HepG2 (cell line): ENCODE data around the gene PTPN2. TPM values are rescaled to one million over a fixed set of nuclear protein-coding genes. Genes with fewer than 3 reads are reported as not detected.

Source experiments
- ATF4 ChIP-seq, 2 experiments: fragments of 450-650 bp in 1 of 2; sonication (generic) in 1 of 2; formaldehyde crosslinking; IDR thresholded peaks; 2 replicates each; pipeline versions ENCODE4 v1.5.0 to v1.8.0; 2020 to 2022; ENCODE audit warnings: mild to moderate bottlenecking in 1 of 2, missing genetic modification reagents in 1 of 2
- CEBPB ChIP-seq: IDR thresholded peaks from 2 replicates; pipeline ENCODE4 v1.6.1; 2011; ENCODE audit warnings: low read depth, low read length, improper control_type of control experiment, borderline replicate concordance
- E2F2 ChIP-seq: sonication (generic); formaldehyde crosslinking; IDR thresholded peaks from 2 replicates; pipeline ENCODE4 v1.4.0; 2020; ENCODE audit warnings: missing genetic modification reagents, borderline replicate concordance
- GABPB1 ChIP-seq: IDR thresholded peaks from 2 replicates; pipeline ENCODE4 v1.6.1; 2016; ENCODE audit warnings: mild to moderate bottlenecking, missing genetic modification reagents, moderate library complexity, missing compliant biosample characterization
- GRHL1 ChIP-seq: sonication (generic); formaldehyde crosslinking; conservative IDR thresholded peaks from 2 replicates; pipeline ENCODE4 v1.8.0; 2022; ENCODE audit warnings: missing genetic modification reagents
- MIER2 ChIP-seq: IDR thresholded peaks from 2 replicates; pipeline ENCODE4 v1.6.1; 2016; ENCODE audit warnings: missing biosample characterization, missing genetic modification reagents
- NFIB ChIP-seq: sonication (generic); formaldehyde crosslinking; IDR thresholded peaks from 2 replicates; pipeline ENCODE4 v1.9.0; 2021; ENCODE audit warnings: missing genetic modification reagents, mild to moderate bottlenecking, borderline replicate concordance
- PRMT3 ChIP-seq: sonication (generic); formaldehyde crosslinking; IDR thresholded peaks from 2 replicates; pipeline ENCODE4 v1.8.1; 2022; ENCODE audit warnings: low read depth, mild to moderate bottlenecking, moderate library complexity, missing genetic modification reagents, borderline replicate concordance
- U2AF1 ChIP-seq: fragments of 200-400 bp; formaldehyde crosslinking; optimal IDR thresholded peaks from 2 replicates; pipeline ENCODE3; 2017; ENCODE audit warnings: mild to moderate bottlenecking, low read depth, low read length
- XRCC5 ChIP-seq: fragments of 200-400 bp; formaldehyde crosslinking; optimal IDR thresholded peaks from 2 replicates; pipeline ENCODE3; 2017; ENCODE audit warnings: mild to moderate bottlenecking, low read length
- ZBTB40 ChIP-seq, 2 experiments: fragments of 450-650 bp in 1 of 2; sonication (generic) in 1 of 2; formaldehyde crosslinking in 1 of 2; IDR thresholded peaks; 2 replicates each; pipeline versions ENCODE4 v1.6.1 to v1.8.0; 2016 to 2022; ENCODE audit warnings: antibody characterized with exemption in 1 of 2, mild to moderate bottlenecking in 1 of 2, missing genetic modification reagents in 1 of 2
- ZNF225 ChIP-seq: sonication (generic); formaldehyde crosslinking; IDR thresholded peaks from 2 replicates; pipeline ENCODE4 v1.4.0; 2020; ENCODE audit warnings: mild to moderate bottlenecking, missing genetic modification reagents
- polyA plus RNA-seq, 8 experiments: library from polyadenylated mRNA; depleted of rRNA in 3 of 8; stranded (reverse) in 7 of 8; unstranded in 1 of 8; fragments of >200 nt; fragmentation: Illumina TruSeq in 4 of 8; extraction: Trizol in 4 of 8; gene quantifications; 2 replicates each; pipeline versions ENCODE4 v1.2.1 to v1.2.3, GENCODE V29; 2011 to 2016; ENCODE audit warnings: low read depth in 4 of 8, missing spikeins in 1 of 8, mixed read lengths in 1 of 8; ENCODE audit not compliant: insufficient read depth in 1 of 8
- total RNA-seq, 5 experiments: library from RNA; depleted of rRNA; stranded (reverse); fragments of >200 nt; fragmentation: Illumina TruSeq; extraction: Trizol; gene quantifications; 2 replicates each; pipeline ENCODE4 v1.2.3, GENCODE V29; 2016; ENCODE audit warnings: low read depth in 1 of 5
- TF ChIP-seq, protein P1 (sequence below): sonication (generic); formaldehyde crosslinking; IDR thresholded peaks from 2 replicates; pipeline ENCODE4 v1.5.1; 2020; ENCODE audit warnings: missing genetic modification reagents, mild to moderate bottlenecking, borderline replicate concordance

PTPN2 gene
- total and polyA plus RNA-seq, 2 of the 13 experiments (the other 11 are each of a cell fraction or from before 2014, with no cell fraction given) = 24.9 to 41.5 TPM

DNA sequence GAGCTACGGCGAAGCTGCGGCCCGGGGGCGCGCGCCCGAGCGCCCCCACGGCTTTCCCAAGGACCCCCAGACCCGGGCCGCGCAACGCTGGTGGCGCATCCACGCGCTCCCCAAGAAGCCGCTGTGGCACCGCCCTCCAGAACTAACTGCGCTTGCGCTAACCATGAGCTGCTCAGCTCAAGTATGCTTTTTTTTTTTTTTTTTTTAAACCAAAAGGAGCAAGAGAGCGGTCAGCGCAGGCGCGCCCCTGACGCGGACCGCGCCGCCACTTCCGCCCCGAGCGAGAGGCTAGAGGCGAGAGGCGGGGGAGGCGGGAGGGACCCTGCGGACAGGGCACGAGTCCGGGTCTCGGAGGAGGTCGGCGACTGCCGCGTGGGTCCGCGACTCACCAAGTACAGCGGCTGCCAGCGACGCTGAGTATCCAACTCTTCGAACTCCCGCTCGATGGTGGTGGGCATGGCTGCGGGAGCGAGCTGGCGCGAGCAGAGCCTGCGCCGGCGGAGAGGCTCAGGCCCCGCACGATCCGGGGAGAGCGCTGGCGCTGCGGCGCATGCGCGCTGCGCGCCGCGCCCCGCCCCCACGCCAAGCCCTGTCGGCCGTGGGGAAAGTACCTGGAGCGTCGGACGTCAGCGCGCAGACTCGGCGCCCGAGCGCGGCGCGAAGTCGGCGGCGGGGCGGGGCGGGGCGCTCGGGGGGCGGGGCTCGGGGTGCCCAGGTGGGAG, at the start of gene PTPN2 (continued):
- TF ChIP-seq ZBTB40 (IDR thresholded peaks at IDR 0.05) (no peak), ZBTB40 (CRISPR knock-in tag; IDR thresholded peaks at IDR 0.05) (peak; percentile 74), GABPB1 (CRISPR knock-in tag) (peak; percentile 93), NFIB (no peak), ZNF225 (CRISPR knock-in tag) (peak; percentile 98), XRCC5 (peak; percentile 33), U2AF1 (no peak), GRHL1 (CRISPR knock-in tag) (no peak), CEBPB (no peak), E2F2 (CRISPR knock-in tag) (no peak), PRMT3 (CRISPR knock-in tag) (no peak), MIER2 (no peak), ATF4 (CRISPR knock-in tag; IDR thresholded peaks at IDR 0.05) (no peak)
- TF ChIP-seq, protein P1, sequence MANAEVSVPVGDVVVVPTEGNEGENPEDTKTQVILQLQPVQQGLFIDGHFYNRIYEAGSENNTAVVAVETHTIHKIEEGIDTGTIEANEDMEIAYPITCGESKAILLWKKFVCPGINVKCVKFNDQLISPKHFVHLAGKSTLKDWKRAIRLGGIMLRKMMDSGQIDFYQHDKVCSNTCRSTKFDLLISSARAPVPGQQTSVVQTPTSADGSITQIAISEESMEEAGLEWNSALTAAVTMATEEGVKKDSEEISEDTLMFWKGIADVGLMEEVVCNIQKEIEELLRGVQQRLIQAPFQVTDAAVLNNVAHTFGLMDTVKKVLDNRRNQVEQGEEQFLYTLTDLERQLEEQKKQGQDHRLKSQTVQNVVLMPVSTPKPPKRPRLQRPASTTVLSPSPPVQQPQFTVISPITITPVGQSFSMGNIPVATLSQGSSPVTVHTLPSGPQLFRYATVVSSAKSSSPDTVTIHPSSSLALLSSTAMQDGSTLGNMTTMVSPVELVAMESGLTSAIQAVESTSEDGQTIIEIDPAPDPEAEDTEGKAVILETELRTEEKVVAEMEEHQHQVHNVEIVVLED (CRISPR knock-in tag) = peak; percentile 86
